ENCODE data around the gene PPP1R12B.

PPP1R12B gene

DNA sequence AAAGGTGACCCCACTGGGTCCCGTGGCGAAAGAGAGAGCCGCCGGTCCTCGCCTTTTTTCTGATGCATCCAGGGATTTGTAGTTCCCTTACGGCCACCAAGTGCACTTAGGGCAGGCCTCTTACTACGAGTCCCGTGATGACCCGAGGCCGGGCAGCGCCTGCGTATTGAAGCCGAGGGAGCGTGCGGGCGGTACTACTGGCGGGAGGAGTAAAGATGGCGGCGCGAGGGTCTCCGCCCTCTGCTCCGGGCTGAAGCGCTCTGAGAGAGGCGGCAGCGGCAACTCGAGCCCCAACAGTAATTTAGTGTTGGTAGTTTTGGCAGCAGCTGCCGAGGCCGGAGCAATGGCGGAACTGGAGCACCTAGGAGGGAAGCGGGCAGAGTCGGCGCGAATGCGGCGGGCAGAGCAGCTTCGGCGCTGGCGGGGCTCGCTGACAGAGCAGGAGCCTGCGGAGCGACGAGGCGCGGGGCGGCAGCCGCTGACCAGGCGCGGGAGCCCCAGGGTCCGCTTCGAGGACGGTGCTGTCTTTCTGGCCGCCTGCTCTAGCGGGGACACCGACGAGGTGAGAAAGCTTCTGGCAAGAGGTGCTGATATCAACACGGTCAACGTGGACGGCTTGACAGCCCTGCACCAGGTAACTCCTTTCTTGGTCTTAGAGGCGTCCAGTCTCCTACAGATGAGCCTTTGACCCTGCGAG lies at the start of gene PPP1R12B:
TSS of gene PPP1R12B (plus strand) at position 191 of the 697 bp plus-strand sequence. CDS start at position 344, 153 bp downstream.
- DNase-seq = peak; percentile 96

DNA sequence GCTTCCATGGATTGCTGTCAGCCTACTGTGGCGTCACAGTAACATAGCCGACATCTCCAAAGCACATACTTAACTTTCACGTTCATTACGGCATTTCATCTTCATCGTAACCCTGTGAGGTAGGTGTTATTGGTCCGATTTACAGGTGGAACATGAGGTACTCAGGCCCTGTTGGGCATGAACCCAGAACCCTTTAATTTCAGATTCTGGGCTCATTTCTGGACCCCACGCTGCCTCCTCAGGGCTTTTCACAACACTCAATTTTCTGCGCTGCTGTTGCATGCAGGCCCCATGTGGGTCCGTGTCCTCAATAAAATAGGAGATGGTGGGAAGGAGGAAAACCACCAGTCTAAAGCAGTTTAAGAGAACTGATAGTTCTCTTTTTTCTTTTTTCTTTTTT lies 46.3 kb upstream of the PPP1R12B start:
- no peak for DNase-seq

DNA sequence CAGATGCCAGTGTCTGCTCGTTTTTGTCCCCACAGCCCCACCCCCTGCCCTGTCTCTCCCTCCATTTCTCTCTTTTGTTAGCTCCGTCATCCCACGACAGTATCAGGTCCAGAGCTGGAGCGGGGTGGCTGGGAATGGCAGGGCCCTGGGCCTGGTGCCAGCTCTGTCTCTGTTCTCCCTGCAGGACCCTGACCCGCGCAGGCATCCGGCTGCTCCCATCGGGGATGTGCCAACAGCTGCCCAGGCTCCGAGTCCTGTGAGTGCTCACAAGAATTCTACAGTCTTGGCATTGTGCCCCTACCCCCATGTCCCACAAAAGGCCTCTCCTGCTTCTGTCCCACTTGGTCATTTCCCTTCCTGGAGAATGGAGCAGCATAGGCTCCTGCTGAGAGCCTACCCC lies 44.1 kb upstream of the PPP1R12B start:
- no peak for DNase-seq

- DNase-seq = no peak
These were observed 43.3 kb upstream of the PPP1R12B start for GRCh38 chr1:202305168-202305567.

- no peak for DNase-seq
These were observed 41.8 kb upstream of the PPP1R12B start for GRCh38 chr1:202306535-202307345.

GRCh38 chr1:202310071-202310725 lies 38.3 kb upstream of the PPP1R12B start:
- no peak for DNase-seq

DNA sequence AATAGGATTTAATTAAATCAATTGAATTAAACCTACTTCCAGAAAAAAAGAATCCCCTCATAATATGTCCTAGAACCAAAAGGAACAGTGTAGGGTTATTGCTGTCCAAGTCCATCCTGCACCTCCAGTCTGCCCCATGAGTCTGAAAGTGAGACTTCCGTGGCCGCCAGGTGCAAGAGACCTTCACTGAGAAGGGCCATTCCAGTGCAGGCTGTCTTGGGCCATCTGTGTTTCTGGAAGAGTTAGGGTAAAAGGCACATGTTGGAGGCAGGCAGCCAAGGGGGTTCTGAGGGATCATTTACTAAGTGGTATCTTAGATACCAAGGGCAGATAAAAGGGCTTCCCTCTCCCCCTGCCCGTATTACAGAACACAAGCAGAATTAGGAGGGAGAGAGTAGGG lies 37.8 kb upstream of the PPP1R12B start:
- DNase-seq = no peak

- DNase-seq = no peak
These were observed 36.4 kb upstream of the PPP1R12B start for GRCh38 chr1:202311875-202312635.

DNA sequence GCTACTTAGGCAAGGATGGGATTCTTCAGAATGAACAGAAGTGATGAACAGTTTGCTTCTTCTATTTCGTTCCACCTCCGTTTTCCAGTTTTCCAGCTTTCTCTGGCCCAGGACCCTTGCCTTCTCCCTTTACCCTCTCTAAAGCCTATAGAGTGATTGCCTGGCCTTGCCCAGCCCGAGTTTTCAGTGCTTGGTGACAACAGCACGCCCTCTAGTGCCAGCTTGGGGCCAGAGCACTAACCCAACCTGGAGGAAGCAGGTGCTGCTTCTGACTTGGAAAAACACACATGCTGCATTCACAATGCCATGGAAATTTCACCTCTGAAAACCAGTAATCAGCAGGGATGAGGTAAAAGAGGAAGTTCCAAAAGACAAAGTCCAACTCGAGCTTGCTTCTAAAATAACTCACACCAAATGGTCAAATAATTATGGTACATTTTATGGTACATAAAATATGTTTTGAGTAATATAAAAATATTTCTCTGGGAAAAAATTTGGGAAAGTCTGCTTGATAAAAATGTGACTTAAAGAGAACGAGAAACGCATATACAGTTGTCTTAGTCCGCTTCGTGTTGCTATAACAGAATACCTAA lies 32.8 kb upstream of the PPP1R12B start:
- peak; percentile 76 for DNase-seq

GRCh38 chr1:202316186-202316585 lies 32.3 kb upstream of the PPP1R12B start:
- DNase-seq = no peak

GRCh38 chr1:202317941-202318925 lies 30.3 kb upstream of the PPP1R12B start:
- no peak for DNase-seq

DNA sequence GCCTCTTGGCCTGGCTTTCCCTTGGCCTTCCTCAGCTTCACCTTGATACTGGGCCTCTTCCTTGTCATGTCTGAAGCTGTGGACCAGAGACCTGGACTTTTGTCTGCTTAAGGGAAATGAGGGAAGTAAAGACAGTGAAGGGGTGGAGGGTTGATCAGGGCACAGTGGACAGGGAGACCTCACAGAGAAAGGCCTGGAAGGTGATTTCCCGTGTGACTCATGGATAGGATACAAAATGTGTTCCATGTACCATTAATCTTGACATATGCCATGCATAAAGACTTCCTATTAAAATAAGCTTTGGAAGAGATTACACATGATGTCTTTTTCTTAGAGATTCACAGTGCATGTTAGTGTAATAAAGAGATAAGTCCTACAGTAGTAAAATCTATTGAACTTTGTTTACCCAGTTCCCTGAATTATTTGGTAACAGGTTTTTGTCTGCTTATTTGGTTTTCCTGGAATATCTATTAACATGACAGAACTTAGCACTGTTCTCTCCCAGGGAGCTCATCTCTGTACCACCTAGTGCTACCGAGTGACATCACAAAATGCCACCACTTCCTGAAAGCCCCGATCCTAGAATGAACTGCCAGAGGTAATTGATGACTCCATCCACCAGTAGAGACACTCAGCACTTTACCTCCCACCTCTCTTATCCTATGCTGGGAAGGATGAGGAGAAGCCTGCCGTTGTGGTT lies 29.0 kb upstream of the PPP1R12B start:
- no peak for DNase-seq

- no peak for DNase-seq
These were observed 28.5 kb upstream of the PPP1R12B start for GRCh38 chr1:202320081-202320405.

GRCh38 chr1:202323731-202324130 lies 24.8 kb upstream of the PPP1R12B start:
- no peak for DNase-seq

DNA sequence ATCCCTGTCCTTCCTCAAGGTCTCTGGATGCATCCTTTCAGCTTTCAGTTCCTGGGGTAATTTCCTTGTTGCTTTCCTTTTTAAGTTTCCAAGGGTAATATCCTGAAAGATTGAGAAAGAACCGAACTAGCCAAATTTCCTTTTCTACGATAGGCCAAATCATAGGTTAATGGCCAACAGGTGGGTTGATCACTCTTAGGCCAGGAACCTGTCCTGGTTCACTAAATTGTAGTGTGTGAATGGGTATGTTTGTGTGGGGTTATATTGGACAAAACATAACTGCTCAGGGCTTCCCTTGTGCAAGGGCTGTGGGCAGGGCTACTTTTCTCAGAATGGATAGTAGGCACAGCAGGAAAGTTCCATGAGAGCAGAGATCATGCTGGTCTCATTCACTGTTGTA lies 23.9 kb upstream of the PPP1R12B start:
- DNase-seq = no peak

DNA sequence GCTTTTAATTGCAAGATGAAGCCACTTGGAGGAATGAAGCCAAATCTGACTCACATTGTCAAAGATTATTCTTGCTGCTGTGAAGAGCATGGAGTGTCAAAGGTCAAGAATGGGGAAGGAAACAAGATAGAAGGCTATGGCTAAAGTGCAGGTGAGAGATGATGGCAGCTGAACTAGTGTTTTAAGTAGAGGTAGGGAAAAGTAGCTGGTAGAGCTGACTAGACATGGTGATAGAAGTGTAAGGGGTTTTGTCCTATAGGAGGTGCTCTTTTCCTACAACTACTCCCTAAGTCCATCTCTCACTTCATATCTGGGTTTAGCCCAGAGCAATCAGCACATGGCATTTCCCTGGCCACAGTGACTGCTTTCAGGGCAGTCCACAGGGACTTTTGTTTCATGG lies 18.6 kb upstream of the PPP1R12B start:
- no peak for DNase-seq

GRCh38 chr1:202333861-202334260 lies 14.6 kb upstream of the PPP1R12B start:
- DNase-seq = no peak

GRCh38 chr1:202343652-202344349 lies 4.7 kb upstream of the PPP1R12B start:
- DNase-seq = no peak

GRCh38 chr1:202348005-202348508 lies 442 bp upstream of the PPP1R12B start:
- no peak for DNase-seq

Data from activated naive CD4-positive, alpha-beta T cell treated with anti-CD3 and anti-CD28 coated beads, Interleukin-2, amount 50 U/mL, for 16 hours (primary cell).